VCaP (cell line): ENCODE data around the gene TMX4.

Source experiments
- H3K27ac ChIP-seq: fragments of 450-650 bp; 2 replicates; pipeline ENCODE4 v1.5.1; 2017
- CTCF ChIP-seq: fragments of 450-650 bp; conservative IDR thresholded peaks from 2 replicates; pipeline ENCODE4 v1.5.1; 2017; ENCODE audit warnings: mild to moderate bottlenecking, moderate library complexity

Gene TMX4

GRCh38 chr20:7981374-7981773, 38.2 kb downstream of the TMX4 start:
- H3K27ac ChIP-seq = peak overlapping the region; percentile 47
- no peak for TF ChIP-seq CTCF

- TF ChIP-seq CTCF = peak; percentile 87
- peak overlapping the region; percentile 47 for H3K27ac ChIP-seq
Observed at GRCh38 chr20:7980332-7981046, 39.1 kb downstream of the TMX4 start.

GRCh38 chr20:7977709-7978108, 41.9 kb downstream of the TMX4 start:
- TF ChIP-seq CTCF = no peak
- no peak overlapping the region for H3K27ac ChIP-seq

GRCh38 chr20:7975851-7976414, 43.6 kb downstream of the TMX4 start:
- H3K27ac ChIP-seq = no peak overlapping the region
- no peak for TF ChIP-seq CTCF

- TF ChIP-seq CTCF = no peak
- no peak overlapping the region for H3K27ac ChIP-seq
Observed at GRCh38 chr20:7974785-7975435, 44.7 kb downstream of the TMX4 start.

GRCh38 chr20:7971536-7972280, 47.9 kb downstream of the TMX4 start:
- no peak for TF ChIP-seq CTCF
- H3K27ac ChIP-seq = no peak overlapping the region

- peak overlapping the region; percentile 38 for H3K27ac ChIP-seq
- TF ChIP-seq CTCF = no peak
Observed at GRCh38 chr20:7967199-7967844, 52.2 kb downstream of the TMX4 start.
